Mammary epithelial cell (primary cell): ENCODE measurements around the gene ATOH8.

Experiments
- EZH2 ChIP-seq: IDR thresholded peaks from 2 replicates; pipeline ENCODE4 v1.6.1; 2012; ENCODE audit warnings: low read length, inconsistent platforms, borderline replicate concordance
- TF ChIP-seq, protein P1 (sequence below), 2 donors: IDR thresholded peaks in 1 of 2; conservative IDR thresholded peaks in 1 of 2; 2 replicates each; pipeline ENCODE4 v1.5.1; 2011 to 2012; ENCODE audit warnings: inconsistent platforms in 2 of 2, low read length in 2 of 2, mild to moderate bottlenecking in 2 of 2, control low read depth in 1 of 2, low read depth in 1 of 2; ENCODE audit not compliant: insufficient read depth in 1 of 2; ENCODE audit errors: extremely low read depth in 1 of 2

DNA sequence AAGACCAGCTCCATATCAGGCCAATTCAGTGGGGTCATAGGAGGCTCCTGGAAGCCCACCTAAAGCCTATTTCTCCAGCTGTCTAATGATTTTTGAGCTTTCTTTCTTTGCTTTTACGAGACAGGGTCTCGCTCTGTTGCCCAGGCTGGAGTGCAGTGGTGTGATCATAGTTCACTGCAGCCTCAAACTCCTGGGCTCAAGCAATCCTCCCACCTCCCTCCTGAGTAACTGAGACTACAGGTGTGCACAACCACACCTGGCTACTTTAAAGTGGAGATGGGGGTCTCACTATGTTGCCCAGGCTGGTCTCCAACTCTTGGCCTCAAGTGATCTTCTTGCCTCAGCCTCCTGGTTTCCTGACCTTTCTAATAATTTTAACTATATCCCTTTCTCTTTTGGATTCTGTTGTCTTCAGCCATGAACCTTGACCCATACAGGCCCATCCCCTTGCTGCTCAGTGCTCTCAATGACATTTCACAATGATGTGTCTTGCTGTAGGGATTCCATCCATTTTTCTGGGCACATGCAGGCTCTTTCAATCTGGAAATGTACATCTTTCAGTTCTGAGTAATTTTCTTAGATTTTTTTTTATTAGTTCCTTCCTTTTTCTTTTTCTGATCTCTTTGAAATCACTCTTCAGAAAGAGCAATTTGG, 30.0 kb upstream of the ATOH8 start:
- TF ChIP-seq, protein P1, sequence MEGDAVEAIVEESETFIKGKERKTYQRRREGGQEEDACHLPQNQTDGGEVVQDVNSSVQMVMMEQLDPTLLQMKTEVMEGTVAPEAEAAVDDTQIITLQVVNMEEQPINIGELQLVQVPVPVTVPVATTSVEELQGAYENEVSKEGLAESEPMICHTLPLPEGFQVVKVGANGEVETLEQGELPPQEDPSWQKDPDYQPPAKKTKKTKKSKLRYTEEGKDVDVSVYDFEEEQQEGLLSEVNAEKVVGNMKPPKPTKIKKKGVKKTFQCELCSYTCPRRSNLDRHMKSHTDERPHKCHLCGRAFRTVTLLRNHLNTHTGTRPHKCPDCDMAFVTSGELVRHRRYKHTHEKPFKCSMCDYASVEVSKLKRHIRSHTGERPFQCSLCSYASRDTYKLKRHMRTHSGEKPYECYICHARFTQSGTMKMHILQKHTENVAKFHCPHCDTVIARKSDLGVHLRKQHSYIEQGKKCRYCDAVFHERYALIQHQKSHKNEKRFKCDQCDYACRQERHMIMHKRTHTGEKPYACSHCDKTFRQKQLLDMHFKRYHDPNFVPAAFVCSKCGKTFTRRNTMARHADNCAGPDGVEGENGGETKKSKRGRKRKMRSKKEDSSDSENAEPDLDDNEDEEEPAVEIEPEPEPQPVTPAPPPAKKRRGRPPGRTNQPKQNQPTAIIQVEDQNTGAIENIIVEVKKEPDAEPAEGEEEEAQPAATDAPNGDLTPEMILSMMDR (conservative IDR thresholded peaks at IDR 0.05 in 1 of 2, IDR thresholded peaks at IDR 0.05 in 1 of 2; ENCODE audit: extremely low read depth in 1 of 2, insufficient read depth in 1 of 2, low read depth in 1 of 2, low read length in 2 of 2), result no peak
- no peak for TF ChIP-seq EZH2
